HG02973 (cell line): ENCODE data around the gene MATR3.
"Not testable (repeated sequence)": the region's sequence is repeated elsewhere in the genome, so short reads cannot be mapped to it uniquely, and the experiment has no call there.

ENCODE experiments used
- ATAC-seq: cut with Tn5 transposase; IDR thresholded peaks from one replicate; pipeline ENCODE4 v1.9.1; 2021; ENCODE audit warnings: moderate library complexity; ENCODE audit not compliant: unreplicated experiment

MATR3 gene

GRCh38 chr5:139293507-139294373 lies at the start of gene MATR3:
Gene MATR3, plus strand, starts transcription at chr5:139293740. Its CDS starts 13,676 bp downstream, at chr5:139307416.
- peak; percentile 68 for ATAC-seq

- no peak for ATAC-seq
Observed at GRCh38 chr5:139245637-139246339, 47.8 kb upstream of the MATR3 start.

GRCh38 chr5:139246394-139246793 lies 47.1 kb upstream of the MATR3 start:
- no peak for ATAC-seq

- ATAC-seq, result no peak
Observed at GRCh38 chr5:139248826-139249453, 44.6 kb upstream of the MATR3 start.

GRCh38 chr5:139251281-139251687 lies 42.3 kb upstream of the MATR3 start:
- ATAC-seq, result no peak

- ATAC-seq, result no peak
Observed at GRCh38 chr5:139251695-139252288, 41.7 kb upstream of the MATR3 start.

GRCh38 chr5:139253115-139253514 lies 40.4 kb upstream of the MATR3 start:
- ATAC-seq, result no peak

- no peak for ATAC-seq
Observed at GRCh38 chr5:139256820-139257219, 36.7 kb upstream of the MATR3 start.

- ATAC-seq, result no peak
Observed at GRCh38 chr5:139262059-139262741, 31.3 kb upstream of the MATR3 start.

- ATAC-seq, result peak; percentile 84
Observed at GRCh38 chr5:139262742-139263445, 30.6 kb upstream of the MATR3 start.

- ATAC-seq, result no peak
Observed at GRCh38 chr5:139263536-139263935, 30.0 kb upstream of the MATR3 start.

- no peak for ATAC-seq
Observed at GRCh38 chr5:139263946-139264345, 29.6 kb upstream of the MATR3 start.

- no peak for ATAC-seq
Observed at GRCh38 chr5:139265001-139265400, 28.5 kb upstream of the MATR3 start.

GRCh38 chr5:139266236-139266635 lies 27.3 kb upstream of the MATR3 start:
- ATAC-seq, result no peak

- ATAC-seq, result no peak
Observed at GRCh38 chr5:139267481-139267880, 26.1 kb upstream of the MATR3 start.

GRCh38 chr5:139268364-139269202 lies 25.0 kb upstream of the MATR3 start:
- no peak for ATAC-seq

GRCh38 chr5:139270718-139271117 lies 22.8 kb upstream of the MATR3 start:
- ATAC-seq, result not testable (repeated sequence)

- no peak for ATAC-seq
Observed at GRCh38 chr5:139271201-139272027, 22.1 kb upstream of the MATR3 start.
